Ishikawa (cell line): Measurements from ENCODE around the gene CBR1.

Source experiments
- EP300 ChIP-seq: IDR thresholded peaks from 2 replicates; pipeline ENCODE4 v1.6.1; 2012; ENCODE audit warnings: borderline replicate concordance
- FOXM1 ChIP-seq: IDR thresholded peaks from 2 replicates; pipeline ENCODE4 v1.6.1; 2012; ENCODE audit warnings: low read depth, borderline replicate concordance
- NFIC ChIP-seq: IDR thresholded peaks from 2 replicates; pipeline ENCODE4 v1.6.1; 2012
- TAF1 ChIP-seq: IDR thresholded peaks from 2 replicates; pipeline ENCODE4 v1.6.1; 2012; ENCODE audit warnings: low read depth, mild to moderate bottlenecking
- TCF12 ChIP-seq: IDR thresholded peaks from 2 replicates; pipeline ENCODE4 v1.6.1; 2012; ENCODE audit warnings: low read depth
- TEAD4 ChIP-seq: IDR thresholded peaks from 2 replicates; pipeline ENCODE4 v1.6.1; 2012
- USF1 ChIP-seq: IDR thresholded peaks from 2 replicates; pipeline ENCODE4 v1.6.1; 2012
- ZBTB7A ChIP-seq: IDR thresholded peaks from 2 replicates; pipeline ENCODE4 v1.6.1; 2012; ENCODE audit warnings: low read depth
- TF ChIP-seq, protein P1 (sequence below): IDR thresholded peaks from 2 replicates; pipeline ENCODE4 v1.6.1; 2012
- TF ChIP-seq, protein P2 (sequence below): IDR thresholded peaks from 2 replicates; pipeline ENCODE4 v1.6.1; 2012; ENCODE audit warnings: low read depth, mild to moderate bottlenecking

DNA sequence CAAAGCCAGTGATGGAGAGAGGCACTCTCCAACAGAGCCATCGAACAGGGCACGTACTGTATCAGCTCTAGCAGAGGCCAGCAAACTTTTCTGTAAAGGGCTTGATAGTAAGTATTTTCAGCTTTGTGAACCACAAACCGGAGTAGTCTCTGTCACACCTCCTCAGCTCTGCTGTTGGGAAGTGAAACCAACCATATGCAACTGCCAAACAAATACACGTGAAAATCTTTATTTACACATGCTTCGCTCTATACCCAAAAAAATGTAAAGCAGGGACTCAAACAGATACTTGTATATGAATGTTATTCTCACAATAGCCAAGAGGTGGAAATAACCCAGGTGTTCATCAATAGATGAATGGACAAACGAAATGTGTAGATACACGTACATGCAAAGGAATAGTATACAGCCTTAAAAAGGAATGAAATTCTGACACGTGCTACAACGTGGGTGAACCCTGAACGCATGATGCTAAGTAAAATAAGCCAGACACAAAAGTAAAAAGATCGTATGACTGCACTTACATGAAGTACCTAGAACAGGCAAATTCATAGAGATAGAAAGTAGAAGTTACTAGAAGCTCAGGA is 48.5 kb upstream of the CBR1 start:
- TF ChIP-seq, protein P1, sequence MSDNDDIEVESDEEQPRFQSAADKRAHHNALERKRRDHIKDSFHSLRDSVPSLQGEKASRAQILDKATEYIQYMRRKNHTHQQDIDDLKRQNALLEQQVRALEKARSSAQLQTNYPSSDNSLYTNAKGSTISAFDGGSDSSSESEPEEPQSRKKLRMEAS, result no peak
- no peak for TF ChIP-seq TEAD4
- TF ChIP-seq TAF1, result no peak
- no peak for TF ChIP-seq ZBTB7A
- no peak for TF ChIP-seq FOXM1
- TF ChIP-seq, protein P2, sequence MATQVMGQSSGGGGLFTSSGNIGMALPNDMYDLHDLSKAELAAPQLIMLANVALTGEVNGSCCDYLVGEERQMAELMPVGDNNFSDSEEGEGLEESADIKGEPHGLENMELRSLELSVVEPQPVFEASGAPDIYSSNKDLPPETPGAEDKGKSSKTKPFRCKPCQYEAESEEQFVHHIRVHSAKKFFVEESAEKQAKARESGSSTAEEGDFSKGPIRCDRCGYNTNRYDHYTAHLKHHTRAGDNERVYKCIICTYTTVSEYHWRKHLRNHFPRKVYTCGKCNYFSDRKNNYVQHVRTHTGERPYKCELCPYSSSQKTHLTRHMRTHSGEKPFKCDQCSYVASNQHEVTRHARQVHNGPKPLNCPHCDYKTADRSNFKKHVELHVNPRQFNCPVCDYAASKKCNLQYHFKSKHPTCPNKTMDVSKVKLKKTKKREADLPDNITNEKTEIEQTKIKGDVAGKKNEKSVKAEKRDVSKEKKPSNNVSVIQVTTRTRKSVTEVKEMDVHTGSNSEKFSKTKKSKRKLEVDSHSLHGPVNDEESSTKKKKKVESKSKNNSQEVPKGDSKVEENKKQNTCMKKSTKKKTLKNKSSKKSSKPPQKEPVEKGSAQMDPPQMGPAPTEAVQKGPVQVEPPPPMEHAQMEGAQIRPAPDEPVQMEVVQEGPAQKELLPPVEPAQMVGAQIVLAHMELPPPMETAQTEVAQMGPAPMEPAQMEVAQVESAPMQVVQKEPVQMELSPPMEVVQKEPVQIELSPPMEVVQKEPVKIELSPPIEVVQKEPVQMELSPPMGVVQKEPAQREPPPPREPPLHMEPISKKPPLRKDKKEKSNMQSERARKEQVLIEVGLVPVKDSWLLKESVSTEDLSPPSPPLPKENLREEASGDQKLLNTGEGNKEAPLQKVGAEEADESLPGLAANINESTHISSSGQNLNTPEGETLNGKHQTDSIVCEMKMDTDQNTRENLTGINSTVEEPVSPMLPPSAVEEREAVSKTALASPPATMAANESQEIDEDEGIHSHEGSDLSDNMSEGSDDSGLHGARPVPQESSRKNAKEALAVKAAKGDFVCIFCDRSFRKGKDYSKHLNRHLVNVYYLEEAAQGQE, result no peak
- TF ChIP-seq EP300, result no peak
- no peak for TF ChIP-seq TCF12
- TF ChIP-seq USF1, result no peak
- no peak for TF ChIP-seq NFIC
